Testis (tissue), 3 donors: Measurements from ENCODE around the gene DEFB119. TPM values are rescaled to one million over a fixed set of nuclear protein-coding genes. Genes with fewer than 3 reads are reported as not detected.

Experiments
- DNase-seq: peaks from one replicate; pipeline ENCODE4 v3.0.0-alpha.2; 2019
- H3K27ac ChIP-seq, 2 donors: fragments of 200-600 bp; sonication (generic); one replicate each; pipeline ENCODE4 v1.5.1; 2019
- H3K27me3 ChIP-seq: fragments of 200-600 bp; sonication (generic); one replicate; pipeline ENCODE4 v1.5.1; 2019
- H3K36me3 ChIP-seq: fragments of 200-600 bp; sonication (generic); one replicate; pipeline ENCODE4 v1.5.1; 2017; ENCODE audit warnings: low read depth; ENCODE audit errors: missing control alignments
- H3K4me1 ChIP-seq: fragments of 200-600 bp; sonication (generic); one replicate; pipeline ENCODE4 v1.5.1; 2019
- H3K4me3 ChIP-seq, 2 donors: fragments of 200-600 bp; sonication (generic); one replicate each; pipeline ENCODE4 v1.5.1; 2017 to 2019
- H3K9me3 ChIP-seq: fragments of 200-600 bp; sonication (generic); one replicate; pipeline ENCODE4 v1.5.1; 2017
- POLR2A ChIP-seq: fragments of 450-650 bp; IDR thresholded peaks from one replicate; pipeline ENCODE4 v1.6.1; 2017; ENCODE audit warnings: antibody characterized with exemption, mild to moderate bottlenecking, moderate library complexity
- WGBS, 2 donors: methylation state at CpG; one replicate each; pipeline ENCODE4 v1.1.5; 2018; 5-methylcytosine and 5-hydroxymethylcytosine counted together
- intact Hi-C: fragments of 100-400 bp; cut with DNase I; formaldehyde crosslinking; loops from one replicate; pipeline ENCODE4 v1.15.1; 2023; ENCODE audit warnings: low total_unique reads
- polyA plus RNA-seq: library from polyadenylated mRNA; stranded (reverse); fragments of 350-450 nt; fragmentation: Illumina TruSeq; extraction: RNeasy Lipid Tissue Mini Kit (QIAGEN cat#74804); gene quantifications from one replicate; pipeline ENCODE4 v1.2.3, GENCODE V29; 2014; ENCODE audit warnings: low read depth, low replicate concordance; ENCODE audit not compliant: insufficient read depth
- small RNA-seq, 2 donors: library from RNA; depleted of rRNA; stranded (forward); fragments of <200 nt; gene quantifications; one replicate each; pipeline ENCODE3, GENCODE V24; 2016
- total RNA-seq, 2 donors: library from RNA; depleted of rRNA; stranded (reverse); fragments of >200 nt; gene quantifications; one replicate each; pipeline ENCODE4 v1.2.3, GENCODE V29; 2016
- TF ChIP-seq, protein P1 (sequence below), 3 experiments: fragments of 450-650 bp in 2 of 3; fragments of 200-600 bp in 1 of 3; sonication (generic) in 1 of 3; IDR thresholded peaks; one replicate each; pipeline ENCODE4 v1.5.1; 2016 to 2019; ENCODE audit warnings: antibody characterized with exemption in 3 of 3, mild to moderate bottlenecking in 2 of 3, moderate library complexity in 1 of 3

DEFB119 gene
- total and polyA plus RNA-seq, 3 donors from 2014 or later = 538 to 814 (median 549) TPM

DNA sequence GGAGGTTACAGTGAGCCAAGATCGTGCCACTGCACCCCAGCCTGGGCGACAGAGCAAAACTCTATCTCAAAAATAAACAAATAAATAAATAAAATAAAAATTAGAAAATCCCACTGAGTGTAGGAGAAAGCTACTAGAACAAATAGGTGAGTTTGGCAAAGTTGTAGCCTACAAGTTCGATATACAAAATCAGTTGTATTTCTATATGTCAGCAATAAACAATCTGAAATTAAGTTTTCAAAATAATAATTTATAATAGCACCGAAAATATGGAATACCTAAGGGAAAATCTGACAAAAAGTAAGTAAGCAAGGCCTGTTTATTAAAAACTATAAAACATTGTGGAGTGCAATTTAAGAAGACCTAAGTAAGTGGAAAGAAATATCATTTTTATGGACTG lies 27.1 kb downstream of the DEFB119 start:
- H3K4me1 ChIP-seq = no peaks in the 10 kb centered on the region
- TF ChIP-seq POLR2A = no peak
- TF ChIP-seq, protein P1, sequence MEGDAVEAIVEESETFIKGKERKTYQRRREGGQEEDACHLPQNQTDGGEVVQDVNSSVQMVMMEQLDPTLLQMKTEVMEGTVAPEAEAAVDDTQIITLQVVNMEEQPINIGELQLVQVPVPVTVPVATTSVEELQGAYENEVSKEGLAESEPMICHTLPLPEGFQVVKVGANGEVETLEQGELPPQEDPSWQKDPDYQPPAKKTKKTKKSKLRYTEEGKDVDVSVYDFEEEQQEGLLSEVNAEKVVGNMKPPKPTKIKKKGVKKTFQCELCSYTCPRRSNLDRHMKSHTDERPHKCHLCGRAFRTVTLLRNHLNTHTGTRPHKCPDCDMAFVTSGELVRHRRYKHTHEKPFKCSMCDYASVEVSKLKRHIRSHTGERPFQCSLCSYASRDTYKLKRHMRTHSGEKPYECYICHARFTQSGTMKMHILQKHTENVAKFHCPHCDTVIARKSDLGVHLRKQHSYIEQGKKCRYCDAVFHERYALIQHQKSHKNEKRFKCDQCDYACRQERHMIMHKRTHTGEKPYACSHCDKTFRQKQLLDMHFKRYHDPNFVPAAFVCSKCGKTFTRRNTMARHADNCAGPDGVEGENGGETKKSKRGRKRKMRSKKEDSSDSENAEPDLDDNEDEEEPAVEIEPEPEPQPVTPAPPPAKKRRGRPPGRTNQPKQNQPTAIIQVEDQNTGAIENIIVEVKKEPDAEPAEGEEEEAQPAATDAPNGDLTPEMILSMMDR (IDR thresholded peaks at IDR 0.05) = no peak
- intact Hi-C loops = no loop called here
- no peaks in the 10 kb centered on the region for H3K36me3 ChIP-seq
- no peak overlapping the region for H3K4me3 ChIP-seq
- H3K27me3 ChIP-seq = no peaks in the 10 kb centered on the region
- DNase-seq = no peak
- no peak overlapping the region for H3K27ac ChIP-seq
- no peaks in the 10 kb centered on the region for H3K9me3 ChIP-seq
- WGBS, 2 donors = 74 to 85% methylated on average over 4 of the region's 4 CpGs

DNA sequence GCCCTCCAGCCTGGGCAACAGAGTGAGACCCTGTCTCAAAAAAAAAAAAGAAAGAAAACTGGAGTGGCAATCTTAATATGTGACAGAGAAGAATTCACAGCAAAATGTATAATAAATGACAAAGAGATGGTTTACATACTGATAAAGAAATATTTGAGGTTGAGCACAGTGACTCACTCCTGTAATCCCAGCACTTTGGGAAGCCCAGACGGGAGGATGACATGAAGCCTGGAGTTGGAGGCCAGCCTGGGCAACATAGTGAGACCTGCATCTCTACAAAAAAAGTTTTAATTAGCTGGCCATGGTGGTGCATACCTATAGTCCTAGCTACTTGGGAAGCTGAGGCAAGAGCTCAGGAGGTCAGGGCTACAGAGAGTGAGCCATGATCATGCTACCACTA lies 34.4 kb downstream of the DEFB119 start:
- Histone ChIP-seq H3K4me1 (no peaks in the 10 kb centered on the region), H3K36me3 (no peaks in the 10 kb centered on the region), H3K27ac (no peak overlapping the region), H3K27me3 (no peaks in the 10 kb centered on the region), H3K4me3 (no peak overlapping the region), H3K9me3 (no peaks in the 10 kb centered on the region)
- TF ChIP-seq, protein P1 (IDR thresholded peaks at IDR 0.05) = no peak
- TF ChIP-seq POLR2A = no peak
- WGBS, 2 donors = 69 to 83% methylated on average over 1 of the region's 1 CpG
- no peak for DNase-seq
- intact Hi-C loops = no loop called here

DNA sequence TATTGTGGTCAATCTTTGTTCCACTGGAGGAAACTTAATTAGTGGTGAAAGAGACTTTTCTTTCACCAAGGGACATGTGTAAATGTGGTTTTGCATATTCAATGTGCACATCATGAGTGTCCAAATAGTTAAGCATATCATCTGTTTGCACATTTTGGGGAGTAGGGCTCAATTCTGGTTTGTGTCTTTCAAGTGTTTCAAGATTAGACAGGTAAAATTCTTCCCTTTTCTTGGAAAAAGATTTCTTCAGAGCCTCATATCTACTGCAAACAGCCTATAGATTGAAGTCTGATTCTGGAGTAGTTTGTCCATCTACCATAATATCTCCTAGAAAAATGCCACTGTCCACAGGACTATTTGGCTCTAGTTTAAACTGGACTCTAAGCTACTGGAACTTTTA lies 48.9 kb downstream of the DEFB119 start:
- TF ChIP-seq, protein P1 (IDR thresholded peaks at IDR 0.05) = no peak
- TF ChIP-seq POLR2A = no peak
- DNase-seq = no peak
- Histone ChIP-seq H3K4me1 (no peaks in the 10 kb centered on the region), H3K9me3 (no peaks in the 10 kb centered on the region), H3K27me3 (no peaks in the 10 kb centered on the region), H3K4me3 (no peak overlapping the region), H3K27ac (no peak overlapping the region), H3K36me3 (no peaks in the 10 kb centered on the region)
- intact Hi-C loops = no loop called here

DNA sequence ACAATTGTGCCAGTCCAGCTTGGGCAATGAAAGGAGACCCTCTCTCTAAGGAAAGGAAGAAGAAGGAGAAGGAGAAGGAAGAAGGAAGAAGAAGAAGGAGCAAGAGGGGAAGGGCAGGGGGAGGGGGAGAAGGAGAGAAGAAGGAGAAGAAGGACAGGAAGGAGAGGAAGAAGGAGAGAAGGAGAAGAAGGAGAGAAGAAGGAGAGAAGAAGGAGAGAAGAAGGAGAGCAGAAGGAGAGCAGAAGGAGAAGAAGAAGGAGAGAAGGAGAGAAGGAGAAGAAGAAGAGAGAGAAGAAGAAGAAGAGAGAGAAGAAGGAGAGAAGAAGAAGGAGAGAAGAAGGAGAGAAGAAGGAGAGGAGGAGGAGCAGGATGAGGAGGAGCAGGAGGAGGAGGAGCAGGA lies 59.5 kb downstream of the DEFB119 start:
- Histone ChIP-seq H3K27ac (no peak overlapping the region), H3K4me1 (no peaks in the 10 kb centered on the region), H3K27me3 (no peaks in the 10 kb centered on the region), H3K9me3 (no peaks in the 10 kb centered on the region), H3K36me3 (no peaks in the 10 kb centered on the region), H3K4me3 (no peak overlapping the region)
- intact Hi-C loops = no loop called here
- TF ChIP-seq, protein P1 (IDR thresholded peaks at IDR 0.05) = no peak
- no peak for TF ChIP-seq POLR2A
- no peak for DNase-seq

Small RNA genes within 50 kb of the gene (small RNA-seq; reads per million reads assigned to genes)
- 0 reads per million in 2 donors for gene DEFB117
- gene RF00561 = 0 reads per million in 2 donors
- gene RNA5SP480 = 0 reads per million in 2 donors

Other genes with a start within 250 kb of the DEFB119 start
- not detected for gene DEFB115, start 132.9 kb downstream of the DEFB119 start, total RNA-seq
- not detected for gene DEFB115, start 132.9 kb downstream of the DEFB119 start, polyA plus RNA-seq
- gene DEFB116, start 82.0 kb downstream of the DEFB119 start, total RNA-seq = not detected
- not detected for gene DEFB116, start 82.0 kb downstream of the DEFB119 start, polyA plus RNA-seq
- gene DEFB118, start 22.0 kb downstream of the DEFB119 start, total RNA-seq = not detected
- not detected for gene DEFB118, start 22.0 kb downstream of the DEFB119 start, polyA plus RNA-seq
- 1 to 10 TPM in 1 of 2 donors, not detected in 1; 1.2 TPM for gene DEFB121, start 15.6 kb upstream of the DEFB119 start, total RNA-seq
- gene DEFB121, start 15.6 kb upstream of the DEFB119 start, polyA plus RNA-seq = 6.2 TPM
- gene DEFB123, start 50.0 kb upstream of the DEFB119 start, total RNA-seq = 100 to 1,000 TPM; 654 to 709 TPM
- 222 TPM for gene DEFB123, start 50.0 kb upstream of the DEFB119 start, polyA plus RNA-seq
- gene DEFB124, start 84.5 kb upstream of the DEFB119 start, total RNA-seq = not detected
- gene DEFB124, start 84.5 kb upstream of the DEFB119 start, polyA plus RNA-seq = 8.2 TPM
- gene REM1, start 84.7 kb upstream of the DEFB119 start, total RNA-seq = 1 to 10 TPM; 1.9 to 2.6 TPM
- gene REM1, start 84.7 kb upstream of the DEFB119 start, polyA plus RNA-seq = 3.4 TPM
- 10 to 100 TPM; 68.7 to 86.7 TPM for gene HM13, start 123.9 kb upstream of the DEFB119 start, total RNA-seq
- 97.5 TPM for gene HM13, start 123.9 kb upstream of the DEFB119 start, polyA plus RNA-seq
- gene ID1, start 214.7 kb upstream of the DEFB119 start, total RNA-seq = 100 to 1,000 TPM; 124 to 128 TPM
- gene ID1, start 214.7 kb upstream of the DEFB119 start, polyA plus RNA-seq = 18.7 TPM
- gene COX4I2, start 247.3 kb upstream of the DEFB119 start, total RNA-seq = 1 to 10 TPM; 6.0 to 6.1 TPM
- gene COX4I2, start 247.3 kb upstream of the DEFB119 start, polyA plus RNA-seq = 2.2 TPM